GM12801 (cell line): ENCODE measurements around the gene RSRC1.

Experiments
- CTCF ChIP-seq: IDR thresholded peaks from one replicate; pipeline ENCODE4 v1.5.1; 2011; ENCODE audit warnings: control low read depth; ENCODE audit not compliant: insufficient read length; ENCODE audit errors: extremely low read depth

RSRC1 gene

GRCh38 chr3:158249183-158249582 lies 139.3 kb downstream of the RSRC1 start:
- no peak for TF ChIP-seq CTCF

- no peak for TF ChIP-seq CTCF
Measured at GRCh38 chr3:158258619-158259018, 148.7 kb downstream of the RSRC1 start.

- TF ChIP-seq CTCF: no peak
Measured at GRCh38 chr3:158260392-158260791, 150.5 kb downstream of the RSRC1 start.

- no peak for TF ChIP-seq CTCF
Measured at GRCh38 chr3:158261371-158261991, 151.6 kb downstream of the RSRC1 start.

GRCh38 chr3:158264894-158265293 lies 155.0 kb downstream of the RSRC1 start:
- no peak for TF ChIP-seq CTCF

GRCh38 chr3:158267015-158267414 lies 157.1 kb downstream of the RSRC1 start:
- no peak for TF ChIP-seq CTCF

- no peak for TF ChIP-seq CTCF
Measured at GRCh38 chr3:158269942-158270341, 160.1 kb downstream of the RSRC1 start.
